Astrocyte of the spinal cord (primary cell): ENCODE results near the gene SBK1.

ENCODE experiments used
- DNase-seq: peaks from one replicate; pipeline ENCODE4 v3.0.0; 2011; ENCODE audit warnings: low read depth, low spot score
- H3K4me3 ChIP-seq: 2 replicates; pipeline ENCODE4 v1.5.1; 2011; ENCODE audit warnings: low read depth, mild to moderate bottlenecking, low read length, moderate library complexity
- CTCF ChIP-seq: IDR thresholded peaks from 2 replicates; pipeline ENCODE4 v1.5.1; 2012; ENCODE audit warnings: low read depth, mild to moderate bottlenecking, low read length, inconsistent platforms
- in situ Hi-C: cut with HindIII; loops from 2 replicates; pipeline ENCODE4 v1.10.0; 2017; ENCODE audit warnings: low sequenced_read_pairs

Gene SBK1

GRCh38 chr16:28265822-28266221 lies 26.5 kb upstream of the SBK1 start:
- no peak overlapping the region for H3K4me3 ChIP-seq
- in situ Hi-C loops: no loop called here
- no peak for TF ChIP-seq CTCF
- DNase-seq: no peak

GRCh38 chr16:28267356-28267755 lies 25.0 kb upstream of the SBK1 start:
- in situ Hi-C loops: no loop called here
- no peak for DNase-seq
- TF ChIP-seq CTCF: no peak
- no peak overlapping the region for H3K4me3 ChIP-seq

GRCh38 chr16:28273511-28273910 lies 18.8 kb upstream of the SBK1 start:
- in situ Hi-C loops: no loop called here
- H3K4me3 ChIP-seq: no peak overlapping the region
- TF ChIP-seq CTCF: no peak
- no peak for DNase-seq

GRCh38 chr16:28274676-28275075 lies 17.6 kb upstream of the SBK1 start:
- H3K4me3 ChIP-seq: no peak overlapping the region
- TF ChIP-seq CTCF: no peak
- no peak for DNase-seq
- in situ Hi-C loops: no loop called here

GRCh38 chr16:28276301-28276700 lies 16.0 kb upstream of the SBK1 start:
- H3K4me3 ChIP-seq: no peak overlapping the region
- in situ Hi-C loops: no loop called here
- no peak for DNase-seq
- TF ChIP-seq CTCF: no peak

- in situ Hi-C loops: no loop called here
- H3K4me3 ChIP-seq: peak overlapping the region; percentile 42
- peak; percentile 91 for TF ChIP-seq CTCF
- peak; percentile 66 for DNase-seq
These were observed 14.6 kb upstream of the SBK1 start for GRCh38 chr16:28277537-28278388.
